WTC11 (cell line): Measurements from ENCODE around the gene ZNF26. TPM values are rescaled to one million over a fixed set of nuclear protein-coding genes. Genes with fewer than 3 reads are reported as not detected.

Experiments used
- ATAC-seq: fragments of 200-7000 bp; cut with Tn5 transposase; 2 replicates; pipeline ENCODE4 v1.10.0; 2021; ENCODE audit warnings: mild to moderate bottlenecking, moderate library complexity
- CTCF ChIA-PET: fragments of 300-600 bp; sonication (Branson Sonifier 250); formaldehyde crosslinking; loops from one replicate; lab custom pipeline; 2021; ENCODE audit warnings: antibody characterized with exemption; lab: Charles Lee
- POLR2A ChIA-PET: fragments of 350-600 bp; sonication (Branson Sonifier 250); formaldehyde crosslinking; loops from one replicate; lab custom pipeline; 2021; ENCODE audit warnings: antibody characterized with exemption; lab: Charles Lee
- DNase-seq: peaks from one replicate; pipeline ENCODE4 v3.0.0; 2021; ENCODE audit warnings: low spot score
- H3K27ac Mint-ChIP-seq: 2 replicates; pipeline ENCODE4 v1.8.0; 2021; ENCODE audit warnings: mixed read lengths
- H3K27me3 Mint-ChIP-seq: 2 replicates; pipeline ENCODE4 v1.8.0; 2021; ENCODE audit warnings: low read depth, mild to moderate bottlenecking, moderate library complexity, mixed read lengths
- H3K36me3 Mint-ChIP-seq: 2 replicates; pipeline ENCODE4 v1.8.0; 2021; ENCODE audit warnings: mixed read lengths
- H3K4me1 Mint-ChIP-seq: 2 replicates; pipeline ENCODE4 v1.8.0; 2022; ENCODE audit warnings: mixed read lengths
- H3K4me3 Mint-ChIP-seq: 2 replicates; pipeline ENCODE4 v1.8.0; 2021; ENCODE audit warnings: mild to moderate bottlenecking, moderate library complexity, mixed read lengths
- H3K9me3 Mint-ChIP-seq: 2 replicates; pipeline ENCODE4 v1.8.0; 2021; ENCODE audit warnings: mixed read lengths
- ATF1 ChIP-seq: sonication (generic); formaldehyde crosslinking; IDR thresholded peaks from 2 replicates; pipeline ENCODE4 v1.8.1; 2023; ENCODE audit warnings: mild to moderate bottlenecking, moderate library complexity, missing genetic modification reagents
- CREB1 ChIP-seq: sonication (generic); formaldehyde crosslinking; IDR thresholded peaks from 2 replicates; pipeline ENCODE4 v1.8.0; 2023; ENCODE audit warnings: mild to moderate bottlenecking, missing genetic modification reagents
- FOXK1 ChIP-seq: sonication (generic); formaldehyde crosslinking; IDR thresholded peaks from 2 replicates; pipeline ENCODE4 v1.8.0; 2022; ENCODE audit warnings: mild to moderate bottlenecking, moderate library complexity, missing genetic modification reagents
- HMGA2 ChIP-seq: fragments of 250-450 bp; sonication (Bioruptor Pico); IDR thresholded peaks from 2 replicates; pipeline ENCODE4 v1.4.0; 2021; ENCODE audit warnings: mild to moderate bottlenecking, moderate library complexity
- JUN ChIP-seq: sonication (generic); formaldehyde crosslinking; IDR thresholded peaks from 2 replicates; pipeline ENCODE4 v1.8.0; 2023; ENCODE audit warnings: mild to moderate bottlenecking, missing genetic modification reagents
- MYBL2 ChIP-seq: sonication (generic); formaldehyde crosslinking; IDR thresholded peaks from 2 replicates; pipeline ENCODE4 v1.8.1; 2023; ENCODE audit warnings: mild to moderate bottlenecking, moderate library complexity, missing genetic modification reagents
- NFYB ChIP-seq: sonication (generic); formaldehyde crosslinking; conservative IDR thresholded peaks from 2 replicates; pipeline ENCODE4 v1.8.0; 2022; ENCODE audit warnings: low read depth, missing genetic modification reagents
- NR2C2 ChIP-seq: sonication (generic); formaldehyde crosslinking; IDR thresholded peaks from 2 replicates; pipeline ENCODE4 v1.8.0; 2022; ENCODE audit warnings: mild to moderate bottlenecking, missing genetic modification reagents
- NR3C1 ChIP-seq: sonication (generic); formaldehyde crosslinking; conservative IDR thresholded peaks from 2 replicates; pipeline ENCODE4 v1.8.1; 2023; ENCODE audit warnings: low read depth, mild to moderate bottlenecking, missing genetic modification reagents
- RELA ChIP-seq: sonication (generic); formaldehyde crosslinking; IDR thresholded peaks from 2 replicates; pipeline ENCODE4 v1.8.1; 2022; ENCODE audit warnings: missing genetic modification reagents, mild to moderate bottlenecking, borderline replicate concordance
- SOX15 ChIP-seq: fragments of 250-450 bp; sonication (Bioruptor Pico); IDR thresholded peaks from 2 replicates; pipeline ENCODE4 v1.9.0; 2021; ENCODE audit warnings: mild to moderate bottlenecking
- SP1 ChIP-seq: sonication (generic); formaldehyde crosslinking; conservative IDR thresholded peaks from 2 replicates; pipeline ENCODE4 v1.8.1; 2022; ENCODE audit warnings: missing genetic modification reagents
- ZBTB21 ChIP-seq: sonication (generic); formaldehyde crosslinking; IDR thresholded peaks from 2 replicates; pipeline ENCODE4 v1.8.1; 2023; ENCODE audit warnings: mild to moderate bottlenecking, missing genetic modification reagents, borderline replicate concordance
- ZNF232 ChIP-seq: sonication (generic); formaldehyde crosslinking; IDR thresholded peaks from 2 replicates; pipeline ENCODE4 v1.8.0; 2022; ENCODE audit warnings: mild to moderate bottlenecking, missing genetic modification reagents
- ZNF263 ChIP-seq: sonication (generic); formaldehyde crosslinking; IDR thresholded peaks from 2 replicates; pipeline ENCODE4 v1.8.1; 2022; ENCODE audit warnings: low read depth, mild to moderate bottlenecking, moderate library complexity, missing genetic modification reagents
- total RNA-seq: library from RNA; stranded (reverse); gene quantifications from 3 replicates; pipeline ENCODE4 v1.2.3, GENCODE V29; 2021
- TF ChIP-seq, protein P1 (sequence below): fragments of 250-450 bp; sonication (Bioruptor Pico); IDR thresholded peaks from 2 replicates; pipeline ENCODE4 v2.1.2; 2022; ENCODE audit warnings: mild to moderate bottlenecking, moderate library complexity
- TF ChIP-seq, protein P2 (sequence below): sonication (generic); formaldehyde crosslinking; IDR thresholded peaks from 2 replicates; pipeline ENCODE4 v1.8.1; 2022; ENCODE audit warnings: mild to moderate bottlenecking, moderate library complexity, missing genetic modification reagents
- TF ChIP-seq, protein P3 (sequence below): sonication (generic); formaldehyde crosslinking; IDR thresholded peaks from 2 replicates; pipeline ENCODE4 v1.8.1; 2022; ENCODE audit warnings: low read depth, mild to moderate bottlenecking, moderate library complexity, missing genetic modification reagents, borderline replicate concordance
- TF ChIP-seq, protein P4 (sequence below): sonication (generic); formaldehyde crosslinking; IDR thresholded peaks from 2 replicates; pipeline ENCODE4 v1.8.0; 2022; ENCODE audit warnings: missing genetic modification reagents
- TF ChIP-seq, protein P5 (sequence below): fragments of 250-450 bp; sonication (Bioruptor Pico); IDR thresholded peaks from 2 replicates; pipeline ENCODE4 v1.8.0; 2021; ENCODE audit warnings: mild to moderate bottlenecking
- TF ChIP-seq, protein P6 (sequence below): sonication (generic); formaldehyde crosslinking; IDR thresholded peaks from 2 replicates; pipeline ENCODE4 v1.8.0; 2022; ENCODE audit warnings: mild to moderate bottlenecking, missing genetic modification reagents
- TF ChIP-seq, protein P7 (sequence below): sonication (generic); formaldehyde crosslinking; IDR thresholded peaks from 2 replicates; pipeline ENCODE4 v1.8.1; 2023; ENCODE audit warnings: mild to moderate bottlenecking, moderate library complexity, missing genetic modification reagents

ZNF26 gene
- total RNA-seq, 1 experiment from 2014 or later, result 11.9 TPM

DNA sequence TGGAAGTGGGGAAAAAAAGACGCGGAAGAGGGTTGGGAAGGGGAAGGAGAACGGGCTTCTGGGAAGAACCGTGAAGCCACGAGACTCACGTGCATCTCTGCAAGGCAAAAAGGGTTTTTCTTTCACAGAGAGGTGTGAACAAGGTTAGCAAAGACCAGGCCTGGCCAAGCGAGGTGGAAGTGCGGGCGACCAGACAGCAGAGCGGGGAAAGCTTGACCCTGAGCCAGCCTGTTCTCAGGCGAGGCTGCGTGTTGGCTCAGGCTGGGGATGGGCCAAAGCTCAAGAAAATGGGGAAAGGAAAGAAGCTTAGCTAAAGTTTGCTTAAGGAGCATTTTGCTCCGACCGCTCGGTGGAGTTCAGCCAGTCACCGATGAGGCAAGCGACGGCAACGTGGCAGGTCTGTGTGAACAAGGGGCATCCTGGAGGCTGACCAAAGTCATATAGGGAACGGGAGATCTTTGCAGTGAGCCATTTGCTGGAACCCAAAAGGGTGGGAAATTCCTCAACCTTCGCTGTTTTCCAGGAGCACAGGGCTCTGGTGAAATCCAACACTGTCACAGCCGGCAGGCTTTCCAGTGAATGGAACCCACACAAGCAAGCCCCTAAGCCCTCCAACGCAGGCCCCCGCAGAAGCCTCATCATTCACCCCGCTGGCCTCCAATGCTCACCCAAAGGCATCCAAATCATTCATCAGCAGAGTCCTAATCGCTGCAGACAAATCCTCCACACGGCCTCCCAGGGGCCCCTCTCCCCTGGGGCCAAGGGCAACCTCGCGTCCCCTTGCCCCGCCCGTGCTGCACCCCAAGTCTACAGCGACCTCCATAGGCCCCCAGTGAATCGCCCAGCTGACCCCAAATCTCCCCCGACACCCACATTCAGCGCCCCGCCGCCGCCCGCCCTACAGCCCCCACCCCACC is 30.8 kb upstream of the ZNF26 start (continued):
- TF ChIP-seq, protein P1, sequence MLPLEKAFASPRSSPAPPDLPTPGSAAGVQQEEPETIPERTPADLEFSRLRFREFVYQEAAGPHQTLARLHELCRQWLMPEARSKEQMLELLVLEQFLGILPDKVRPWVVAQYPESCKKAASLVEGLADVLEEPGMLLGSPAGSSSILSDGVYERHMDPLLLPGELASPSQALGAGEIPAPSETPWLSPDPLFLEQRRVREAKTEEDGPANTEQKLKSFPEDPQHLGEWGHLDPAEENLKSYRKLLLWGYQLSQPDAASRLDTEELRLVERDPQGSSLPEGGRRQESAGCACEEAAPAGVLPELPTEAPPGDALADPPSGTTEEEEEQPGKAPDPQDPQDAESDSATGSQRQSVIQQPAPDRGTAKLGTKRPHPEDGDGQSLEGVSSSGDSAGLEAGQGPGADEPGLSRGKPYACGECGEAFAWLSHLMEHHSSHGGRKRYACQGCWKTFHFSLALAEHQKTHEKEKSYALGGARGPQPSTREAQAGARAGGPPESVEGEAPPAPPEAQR (CRISPR knock-in tag), result no peak
- TF ChIP-seq, protein P2, sequence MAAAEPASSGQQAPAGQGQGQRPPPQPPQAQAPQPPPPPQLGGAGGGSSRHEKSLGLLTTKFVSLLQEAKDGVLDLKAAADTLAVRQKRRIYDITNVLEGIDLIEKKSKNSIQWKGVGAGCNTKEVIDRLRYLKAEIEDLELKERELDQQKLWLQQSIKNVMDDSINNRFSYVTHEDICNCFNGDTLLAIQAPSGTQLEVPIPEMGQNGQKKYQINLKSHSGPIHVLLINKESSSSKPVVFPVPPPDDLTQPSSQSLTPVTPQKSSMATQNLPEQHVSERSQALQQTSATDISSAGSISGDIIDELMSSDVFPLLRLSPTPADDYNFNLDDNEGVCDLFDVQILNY (CRISPR knock-in tag), result 0 out of 2 replicates have a peak, but pooled peaks have one; percentile 0
- TF ChIP-seq ZNF263 (CRISPR knock-in tag), result no peak

DNA sequence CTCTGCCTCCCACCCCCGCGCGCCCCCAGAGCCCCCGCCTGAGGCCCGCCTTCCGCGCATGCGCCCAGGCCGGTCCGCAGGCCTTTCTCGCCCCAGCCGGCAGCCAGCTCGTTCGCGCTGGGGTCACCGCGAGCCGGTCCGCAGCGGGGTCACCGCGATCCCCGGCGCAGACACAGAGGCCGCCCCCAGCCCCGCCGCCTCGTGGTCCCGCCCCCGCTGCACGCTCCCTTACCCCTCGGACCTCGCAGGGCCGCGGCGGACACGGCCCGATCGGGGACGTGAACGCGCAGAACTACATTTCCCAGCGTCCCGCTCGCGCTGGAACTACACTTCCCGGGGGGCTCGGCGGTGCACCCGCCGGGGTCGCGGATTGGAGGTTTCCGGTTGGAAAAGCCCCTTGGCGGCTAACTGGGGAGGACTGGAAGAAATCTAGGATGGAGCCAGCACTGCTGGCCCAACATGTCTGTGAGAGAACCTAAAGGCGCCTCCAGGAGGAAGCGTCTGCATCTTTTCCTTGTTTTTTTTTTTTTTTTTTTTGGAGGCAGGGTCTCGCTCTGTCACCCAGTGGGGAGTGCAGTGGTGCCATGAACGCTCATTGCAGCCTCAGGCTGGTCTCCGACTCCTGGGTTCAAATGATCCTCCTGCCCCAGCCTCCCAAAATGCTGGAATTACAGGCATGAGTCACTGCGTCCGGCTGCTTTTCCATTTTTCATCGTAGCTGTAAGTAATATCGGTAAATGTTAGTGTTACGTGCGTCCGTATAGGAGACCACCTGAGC is 30.0 kb upstream of the ZNF26 start, which contains the start of gene ZNF605:
ZNF605 (minus strand) TSS at position 296 of the 778 bp plus-strand sequence. CDS start 10,671 bp downstream, outside the sequence.
- peak; percentile 94 for ATAC-seq
- DNase-seq, result peak; percentile 93
- peaks cover 35% of the 10 kb centered on the region for H3K36me3 Mint-ChIP-seq
- ChIA-PET POLR2A (no interaction called here), CTCF (interaction anchor here (0.6 to 1.3 kb wide), 4 partner anchors 8 to 124 kb away, joined by 3 to 5 read pairs (median 3); no protein-coding TSS in a partner anchor)
- H3K4me3 Mint-ChIP-seq, result peak within 1 kb of the TSS; percentile 88
- H3K9me3 Mint-ChIP-seq, result peaks cover 35% of the 10 kb centered on the region
- no peaks in the 10 kb centered on the region; the same call in none of the 2 replicates for H3K27me3 Mint-ChIP-seq
- H3K27ac Mint-ChIP-seq, result peak within 1 kb of the TSS; percentile 76
- H3K4me1 Mint-ChIP-seq, result peaks cover 14% of the 10 kb centered on the region
- TF ChIP-seq, protein P3, sequence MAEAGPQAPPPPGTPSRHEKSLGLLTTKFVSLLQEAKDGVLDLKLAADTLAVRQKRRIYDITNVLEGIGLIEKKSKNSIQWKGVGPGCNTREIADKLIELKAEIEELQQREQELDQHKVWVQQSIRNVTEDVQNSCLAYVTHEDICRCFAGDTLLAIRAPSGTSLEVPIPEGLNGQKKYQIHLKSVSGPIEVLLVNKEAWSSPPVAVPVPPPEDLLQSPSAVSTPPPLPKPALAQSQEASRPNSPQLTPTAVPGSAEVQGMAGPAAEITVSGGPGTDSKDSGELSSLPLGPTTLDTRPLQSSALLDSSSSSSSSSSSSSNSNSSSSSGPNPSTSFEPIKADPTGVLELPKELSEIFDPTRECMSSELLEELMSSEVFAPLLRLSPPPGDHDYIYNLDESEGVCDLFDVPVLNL, result 0 out of 2 replicates have a peak, but pooled peaks have one; percentile 20
- TF ChIP-seq NFYB (CRISPR knock-in tag) (peak; percentile 32), HMGA2 (CRISPR knock-in tag) (no peak), ZBTB21 (CRISPR knock-in tag) (peak; percentile 60; the same call in 1 of the 2 replicates), NR2C2 (peak; percentile 76), FOXK1 (CRISPR knock-in tag) (peak; percentile 65; the same call in 1 of the 2 replicates), SP1 (peak; percentile 62), ZNF232 (CRISPR knock-in tag) (no peak), CREB1 (CRISPR knock-in tag) (no peak), SOX15 (CRISPR knock-in tag) (no peak), ATF1 (CRISPR knock-in tag) (no peak), NR3C1 (CRISPR knock-in tag) (no peak), RELA (no peak), MYBL2 (CRISPR knock-in tag) (0 out of 2 replicates have a peak, but pooled peaks have one; percentile 39), JUN (CRISPR knock-in tag) (0 out of 2 replicates have a peak, but pooled peaks have one; percentile 31)
- TF ChIP-seq, protein P4, sequence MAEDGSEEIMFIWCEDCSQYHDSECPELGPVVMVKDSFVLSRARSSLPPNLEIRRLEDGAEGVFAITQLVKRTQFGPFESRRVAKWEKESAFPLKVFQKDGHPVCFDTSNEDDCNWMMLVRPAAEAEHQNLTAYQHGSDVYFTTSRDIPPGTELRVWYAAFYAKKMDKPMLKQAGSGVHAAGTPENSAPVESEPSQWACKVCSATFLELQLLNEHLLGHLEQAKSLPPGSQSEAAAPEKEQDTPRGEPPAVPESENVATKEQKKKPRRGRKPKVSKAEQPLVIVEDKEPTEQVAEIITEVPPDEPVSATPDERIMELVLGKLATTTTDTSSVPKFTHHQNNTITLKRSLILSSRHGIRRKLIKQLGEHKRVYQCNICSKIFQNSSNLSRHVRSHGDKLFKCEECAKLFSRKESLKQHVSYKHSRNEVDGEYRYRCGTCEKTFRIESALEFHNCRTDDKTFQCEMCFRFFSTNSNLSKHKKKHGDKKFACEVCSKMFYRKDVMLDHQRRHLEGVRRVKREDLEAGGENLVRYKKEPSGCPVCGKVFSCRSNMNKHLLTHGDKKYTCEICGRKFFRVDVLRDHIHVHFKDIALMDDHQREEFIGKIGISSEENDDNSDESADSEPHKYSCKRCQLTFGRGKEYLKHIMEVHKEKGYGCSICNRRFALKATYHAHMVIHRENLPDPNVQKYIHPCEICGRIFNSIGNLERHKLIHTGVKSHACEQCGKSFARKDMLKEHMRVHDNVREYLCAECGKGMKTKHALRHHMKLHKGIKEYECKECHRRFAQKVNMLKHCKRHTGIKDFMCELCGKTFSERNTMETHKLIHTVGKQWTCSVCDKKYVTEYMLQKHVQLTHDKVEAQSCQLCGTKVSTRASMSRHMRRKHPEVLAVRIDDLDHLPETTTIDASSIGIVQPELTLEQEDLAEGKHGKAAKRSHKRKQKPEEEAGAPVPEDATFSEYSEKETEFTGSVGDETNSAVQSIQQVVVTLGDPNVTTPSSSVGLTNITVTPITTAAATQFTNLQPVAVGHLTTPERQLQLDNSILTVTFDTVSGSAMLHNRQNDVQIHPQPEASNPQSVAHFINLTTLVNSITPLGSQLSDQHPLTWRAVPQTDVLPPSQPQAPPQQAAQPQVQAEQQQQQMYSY (CRISPR knock-in tag), result 0 out of 2 replicates have a peak, but pooled peaks have one; percentile 11
- TF ChIP-seq, protein P5, sequence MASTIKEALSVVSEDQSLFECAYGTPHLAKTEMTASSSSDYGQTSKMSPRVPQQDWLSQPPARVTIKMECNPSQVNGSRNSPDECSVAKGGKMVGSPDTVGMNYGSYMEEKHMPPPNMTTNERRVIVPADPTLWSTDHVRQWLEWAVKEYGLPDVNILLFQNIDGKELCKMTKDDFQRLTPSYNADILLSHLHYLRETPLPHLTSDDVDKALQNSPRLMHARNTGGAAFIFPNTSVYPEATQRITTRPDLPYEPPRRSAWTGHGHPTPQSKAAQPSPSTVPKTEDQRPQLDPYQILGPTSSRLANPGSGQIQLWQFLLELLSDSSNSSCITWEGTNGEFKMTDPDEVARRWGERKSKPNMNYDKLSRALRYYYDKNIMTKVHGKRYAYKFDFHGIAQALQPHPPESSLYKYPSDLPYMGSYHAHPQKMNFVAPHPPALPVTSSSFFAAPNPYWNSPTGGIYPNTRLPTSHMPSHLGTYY (CRISPR knock-in tag), result no peak
- TF ChIP-seq, protein P6, sequence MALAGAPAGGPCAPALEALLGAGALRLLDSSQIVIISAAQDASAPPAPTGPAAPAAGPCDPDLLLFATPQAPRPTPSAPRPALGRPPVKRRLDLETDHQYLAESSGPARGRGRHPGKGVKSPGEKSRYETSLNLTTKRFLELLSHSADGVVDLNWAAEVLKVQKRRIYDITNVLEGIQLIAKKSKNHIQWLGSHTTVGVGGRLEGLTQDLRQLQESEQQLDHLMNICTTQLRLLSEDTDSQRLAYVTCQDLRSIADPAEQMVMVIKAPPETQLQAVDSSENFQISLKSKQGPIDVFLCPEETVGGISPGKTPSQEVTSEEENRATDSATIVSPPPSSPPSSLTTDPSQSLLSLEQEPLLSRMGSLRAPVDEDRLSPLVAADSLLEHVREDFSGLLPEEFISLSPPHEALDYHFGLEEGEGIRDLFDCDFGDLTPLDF (CRISPR knock-in tag), result no peak
- TF ChIP-seq, protein P7, sequence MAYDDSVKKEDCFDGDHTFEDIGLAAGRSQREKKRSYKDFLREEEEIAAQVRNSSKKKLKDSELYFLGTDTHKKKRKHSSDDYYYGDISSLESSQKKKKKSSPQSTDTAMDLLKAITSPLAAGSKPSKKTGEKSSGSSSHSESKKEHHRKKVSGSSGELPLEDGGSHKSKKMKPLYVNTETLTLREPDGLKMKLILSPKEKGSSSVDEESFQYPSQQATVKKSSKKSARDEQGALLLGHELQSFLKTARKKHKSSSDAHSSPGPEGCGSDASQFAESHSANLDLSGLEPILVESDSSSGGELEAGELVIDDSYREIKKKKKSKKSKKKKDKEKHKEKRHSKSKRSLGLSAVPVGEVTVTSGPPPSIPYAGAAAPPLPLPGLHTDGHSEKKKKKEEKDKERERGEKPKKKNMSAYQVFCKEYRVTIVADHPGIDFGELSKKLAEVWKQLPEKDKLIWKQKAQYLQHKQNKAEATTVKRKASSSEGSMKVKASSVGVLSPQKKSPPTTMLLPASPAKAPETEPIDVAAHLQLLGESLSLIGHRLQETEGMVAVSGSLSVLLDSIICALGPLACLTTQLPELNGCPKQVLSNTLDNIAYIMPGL (CRISPR knock-in tag), result 0 out of 2 replicates have a peak, but pooled peaks have one; percentile 74
